Measurements from ENCODE around the gene VPS36.

- no peak for TF ChIP-seq CSRNP3 (CRISPR knock-in tag; IDR thresholded peaks at IDR 0.05)
- TF ChIP-seq ZNF565 (CRISPR knock-in tag; conservative IDR thresholded peaks at IDR 0.05; ENCODE audit: low read depth) = no peak
Measured at GRCh38 chr13:52374389-52374788, 76.0 kb downstream of the VPS36 start.

Measured in SK-N-SH treated with all-trans-retinoic acid at 6 μM for 48 hours (cell line).